Measurements from ENCODE around the gene CUTA. TPM values are rescaled to one million over a fixed set of nuclear protein-coding genes. Genes with fewer than 3 reads are reported as not detected.
A peak's percentile ranks its signal among the peaks of the same experiment; 100 is the strongest.

The CUTA gene
- total and polyA plus RNA-seq, 2 of the 13 experiments (the other 11 are each of a cell fraction or from before 2014, with no cell fraction given), result 170 to 180 TPM

GRCh38 chr6:33425668-33426577 is 8.0 kb upstream of the CUTA start (continued):
- TF ChIP-seq LBX2 (CRISPR knock-in tag; IDR thresholded peaks at IDR 0.05; ENCODE audit: borderline replicate concordance) (no peak), ZNF788 (CRISPR knock-in tag; IDR thresholded peaks at IDR 0.05; ENCODE audit: borderline replicate concordance) (peak; percentile 74; the same call in 1 of the 2 replicates), NFIB (CRISPR knock-in tag; IDR thresholded peaks at IDR 0.05; ENCODE audit: borderline replicate concordance) (no peak), CSRNP1 (CRISPR knock-in tag; IDR thresholded peaks at IDR 0.05) (no peak), MTA3 (CRISPR knock-in tag; IDR thresholded peaks at IDR 0.05) (no peak), SIX1 (CRISPR knock-in tag; IDR thresholded peaks at IDR 0.05; ENCODE audit: borderline replicate concordance) (peak; percentile 21; the same call in 1 of the 2 replicates), ZBTB8A (CRISPR knock-in tag; IDR thresholded peaks at IDR 0.05; ENCODE audit: borderline replicate concordance, low read depth) (no peak), CTCF (CRISPR knock-in tag; IDR thresholded peaks at IDR 0.05) (peak; percentile 84), ZNF33A (CRISPR knock-in tag; IDR thresholded peaks at IDR 0.05; ENCODE audit: borderline replicate concordance) (no peak), FOXJ3 (CRISPR knock-in tag; IDR thresholded peaks at IDR 0.05; ENCODE audit: borderline replicate concordance) (no peak), FOXA1 (IDR thresholded peaks at IDR 0.05) (no peak), FOXA1 (CRISPR knock-in tag; IDR thresholded peaks at IDR 0.05) (no peak), ELF3 (CRISPR knock-in tag; IDR thresholded peaks at IDR 0.05) (peak; percentile 55; the same call in 1 of the 2 replicates), NCOA1 (CRISPR knock-in tag; IDR thresholded peaks at IDR 0.05) (no peak), ZNF20 (CRISPR knock-in tag; IDR thresholded peaks at IDR 0.05) (no peak), ZNF234 (CRISPR knock-in tag; conservative IDR thresholded peaks at IDR 0.05) (no peak), ZUFSP (CRISPR knock-in tag; IDR thresholded peaks at IDR 0.05; ENCODE audit: borderline replicate concordance) (no peak), HNRNPK (IDR thresholded peaks at IDR 0.05; ENCODE audit: low read depth, low read length, poor library complexity, severe bottlenecking) (peak; percentile 63), RNF2 (conservative IDR thresholded peaks at IDR 0.05; ENCODE audit: low read depth) (no peak), ZNF761 (CRISPR knock-in tag; conservative IDR thresholded peaks at IDR 0.05) (no peak), ATF7 (IDR thresholded peaks at IDR 0.05) (no peak), ATF7 (CRISPR knock-in tag; IDR thresholded peaks at IDR 0.05) (no peak), ZFAT (CRISPR knock-in tag; conservative IDR thresholded peaks at IDR 0.05) (no peak), HOXA7 (CRISPR knock-in tag; IDR thresholded peaks at IDR 0.05) (no peak), KDM5A (IDR thresholded peaks at IDR 0.05; ENCODE audit: borderline replicate concordance, low read length) (no peak)

Data from HepG2 (cell line).